Caco-2 (cell line): Measurements from ENCODE around the gene ZSWIM5. TPM values are rescaled to one million over a fixed set of nuclear protein-coding genes. Genes with fewer than 3 reads are reported as not detected.
"Not testable (repeated sequence)": the region's sequence is repeated elsewhere in the genome, so short reads cannot be mapped to it uniquely, and the experiment has no call there.

Experiments used
- BruUV-seq: library from RNA; stranded (reverse); fragments of 400-500 nt; replicated peaks from 2 replicates; lab custom pipeline; 2021; lab: Mats Ljungman, UMichigan
- CTCF ChIA-PET: fragments of 300-600 bp; sonication (Branson Sonifier 250); formaldehyde crosslinking; loops from one replicate; lab custom pipeline; 2022; ENCODE audit warnings: antibody characterized with exemption; lab: Charles Lee
- POLR2A ChIA-PET: fragments of 300-600 bp; sonication (Branson Sonifier 250); formaldehyde crosslinking; loops from one replicate; lab custom pipeline; 2022; ENCODE audit warnings: antibody characterized with exemption; lab: Charles Lee
- DNase-seq, 2 experiments: peaks; one replicate each; pipeline versions ENCODE4 v3.0.0 to v3.0.0-alpha.2; 2020 to 2022
- H3K27me3 ChIP-seq: replicated peaks from 2 replicates; pipeline ENCODE4 v1.6.0; 2011; ENCODE audit warnings: low read length; ENCODE audit not compliant: control insufficient read depth, insufficient read depth
- H3K36me3 ChIP-seq: 2 replicates; pipeline ENCODE4 v1.5.1; 2011; ENCODE audit warnings: low read length; ENCODE audit not compliant: control insufficient read depth, insufficient read depth
- H3K4me1 ChIP-seq: fragments of 250-450 bp; sonication (Bioruptor Pico); 2 replicates; pipeline ENCODE4 v1.5.1; 2020; ENCODE audit warnings: mild to moderate bottlenecking
- H3K4me3 ChIP-seq: 2 replicates; pipeline ENCODE4 v1.5.1; 2011; ENCODE audit warnings: low read depth, mild to moderate bottlenecking, control low read depth, low read length
- H3K9me3 ChIP-seq: fragments of 250-450 bp; sonication (Bioruptor Pico); 2 replicates; pipeline ENCODE4 v1.5.1; 2020; ENCODE audit warnings: mild to moderate bottlenecking, moderate library complexity
- H3K27ac Mint-ChIP-seq: one replicate; pipeline ENCODE4 v1.8.0; 2022; ENCODE audit warnings: mixed read lengths; ENCODE audit not compliant: unreplicated experiment
- H3K27me3 Mint-ChIP-seq: one replicate; pipeline ENCODE4 v1.8.0; 2022; ENCODE audit warnings: mixed read lengths; ENCODE audit not compliant: insufficient read depth, unreplicated experiment
- H3K36me3 Mint-ChIP-seq: one replicate; pipeline ENCODE4 v1.8.0; 2022; ENCODE audit warnings: mild to moderate bottlenecking, mixed read lengths; ENCODE audit not compliant: insufficient read depth, unreplicated experiment
- H3K4me1 Mint-ChIP-seq: one replicate; pipeline ENCODE4 v1.8.0; 2022; ENCODE audit warnings: low read depth, mixed read lengths; ENCODE audit not compliant: unreplicated experiment
- H3K4me3 Mint-ChIP-seq: one replicate; pipeline ENCODE4 v1.8.0; 2022; ENCODE audit warnings: mild to moderate bottlenecking, moderate library complexity, mixed read lengths; ENCODE audit not compliant: unreplicated experiment
- H3K9me3 Mint-ChIP-seq: one replicate; pipeline ENCODE4 v1.8.0; 2022; ENCODE audit warnings: mixed read lengths; ENCODE audit not compliant: unreplicated experiment
- CTCF ChIP-seq, 2 experiments: fragments of 200-600 bp in 1 of 2; IDR thresholded peaks; 1 replicate in 1 of 2; 2 replicates in 1 of 2; pipeline versions ENCODE4 v1.5.1 to v1.8.0; 2011 to 2022; ENCODE audit warnings: antibody characterized with exemption in 1 of 2, control low read depth in 1 of 2, inconsistent platforms in 1 of 2, low read depth in 1 of 2, low read length in 1 of 2, mild to moderate bottlenecking in 1 of 2, moderate library complexity in 1 of 2; ENCODE audit not compliant: insufficient read depth in 1 of 2, severe bottlenecking in 1 of 2, unreplicated experiment in 1 of 2
- intact Hi-C: fragments of 100-400 bp; cut with micrococcal nuclease; formaldehyde crosslinking; loops from one replicate; pipeline ENCODE4 v1.10.0; 2022; ENCODE audit not compliant: unreplicated experiment
- total RNA-seq: library from RNA; stranded (reverse); gene quantifications from 2 replicates; pipeline ENCODE4 v1.2.3, GENCODE V29; 2022

ZSWIM5 gene
- total RNA-seq, 1 experiment from 2014 or later = 0.54 TPM

- POLR2A ChIA-PET = no interaction called here
Observed at GRCh38 chr1:45097079-45097478, 109.3 kb downstream of the ZSWIM5 start.

GRCh38 chr1:45095450-45095849 lies 111.0 kb downstream of the ZSWIM5 start:
- Histone ChIP-seq H3K4me1 (no peaks in the 10 kb centered on the region), H3K36me3 (no peaks in the 10 kb centered on the region), H3K9me3 (no peaks in the 10 kb centered on the region), H3K27me3 (no peaks in the 10 kb centered on the region), H3K4me3 (no peak overlapping the region)
- H3K36me3 Mint-ChIP-seq = no peaks in the 10 kb centered on the region
- no peaks in the 10 kb centered on the region for H3K4me1 Mint-ChIP-seq
- H3K9me3 Mint-ChIP-seq = no peaks in the 10 kb centered on the region
- TF ChIP-seq CTCF (IDR thresholded peaks at IDR 0.05; ENCODE audit: insufficient read depth in 1 of 2, low read depth in 1 of 2, low read length in 1 of 2, severe bottlenecking in 1 of 2, unreplicated experiment in 1 of 2) = no peak
- peaks cover 4% of the 10 kb centered on the region for H3K27me3 Mint-ChIP-seq
- BruUV-seq = no TSS peak
- intact Hi-C loops = no loop called here
- no peak overlapping the region for H3K27ac Mint-ChIP-seq
- ChIA-PET CTCF (no interaction called here), POLR2A (no interaction called here)
- DNase-seq = no peak
- no peak overlapping the region for H3K4me3 Mint-ChIP-seq

More at GRCh38 chr1:45097079-45097478, 109.3 kb downstream of the ZSWIM5 start:
- Histone ChIP-seq H3K27me3 (no peaks in the 10 kb centered on the region), H3K4me1 (no peaks in the 10 kb centered on the region), H3K4me3 (no peak overlapping the region), H3K9me3 (no peaks in the 10 kb centered on the region), H3K36me3 (no peaks in the 10 kb centered on the region)
- intact Hi-C loops = no loop called here
- DNase-seq = no peak
- no peak for TF ChIP-seq CTCF (IDR thresholded peaks at IDR 0.05; ENCODE audit: insufficient read depth in 1 of 2, low read depth in 1 of 2, low read length in 1 of 2, severe bottlenecking in 1 of 2, unreplicated experiment in 1 of 2)
- Mint-ChIP-seq H3K27me3 (peaks cover 4% of the 10 kb centered on the region), H3K4me1 (no peaks in the 10 kb centered on the region), H3K36me3 (no peaks in the 10 kb centered on the region), H3K4me3 (no peak overlapping the region), H3K27ac (no peak overlapping the region), H3K9me3 (no peaks in the 10 kb centered on the region)
- BruUV-seq = no TSS peak
- CTCF ChIA-PET = no interaction called here

GRCh38 chr1:45094371-45094770 lies 112.0 kb downstream of the ZSWIM5 start:
- not testable (repeated sequence) for H3K9me3 Mint-ChIP-seq

GRCh38 chr1:45093334-45093733 lies 113.1 kb downstream of the ZSWIM5 start:
- no peak overlapping the region for H3K4me3 Mint-ChIP-seq
- no peak for DNase-seq
- no peaks in the 10 kb centered on the region for H3K4me1 ChIP-seq
- POLR2A ChIA-PET = no interaction called here
- H3K4me1 Mint-ChIP-seq = no peaks in the 10 kb centered on the region
- intact Hi-C loops = no loop called here
- H3K27ac Mint-ChIP-seq = no peak overlapping the region
- H3K9me3 Mint-ChIP-seq = no peaks in the 10 kb centered on the region
- no peaks in the 10 kb centered on the region for H3K9me3 ChIP-seq
- H3K36me3 ChIP-seq = no peaks in the 10 kb centered on the region
- H3K27me3 Mint-ChIP-seq = no peaks in the 10 kb centered on the region
- TF ChIP-seq CTCF (IDR thresholded peaks at IDR 0.05; ENCODE audit: insufficient read depth in 1 of 2, low read depth in 1 of 2, low read length in 1 of 2, severe bottlenecking in 1 of 2, unreplicated experiment in 1 of 2) = no peak
- CTCF ChIA-PET = no interaction called here
- H3K4me3 ChIP-seq = no peak overlapping the region
- no peaks in the 10 kb centered on the region for H3K36me3 Mint-ChIP-seq
- no peaks in the 10 kb centered on the region for H3K27me3 ChIP-seq
- BruUV-seq = no TSS peak

More at GRCh38 chr1:45094371-45094770, 112.0 kb downstream of the ZSWIM5 start:
- intact Hi-C loops, POLR2A ChIA-PET, DNase-seq, H3K4me1 ChIP-seq, H3K9me3 ChIP-seq, CTCF ChIA-PET, H3K27me3 ChIP-seq, BruUV-seq, H3K36me3 Mint-ChIP-seq, H3K27ac Mint-ChIP-seq, H3K4me3 ChIP-seq, H3K36me3 ChIP-seq, H3K4me3 Mint-ChIP-seq, H3K4me1 Mint-ChIP-seq, H3K27me3 Mint-ChIP-seq: not testable (repeated sequence)
